Measurements from ENCODE around the gene DMAP1. TPM values are rescaled to one million over a fixed set of nuclear protein-coding genes. Genes with fewer than 3 reads are reported as not detected.

DMAP1 gene, protein sequence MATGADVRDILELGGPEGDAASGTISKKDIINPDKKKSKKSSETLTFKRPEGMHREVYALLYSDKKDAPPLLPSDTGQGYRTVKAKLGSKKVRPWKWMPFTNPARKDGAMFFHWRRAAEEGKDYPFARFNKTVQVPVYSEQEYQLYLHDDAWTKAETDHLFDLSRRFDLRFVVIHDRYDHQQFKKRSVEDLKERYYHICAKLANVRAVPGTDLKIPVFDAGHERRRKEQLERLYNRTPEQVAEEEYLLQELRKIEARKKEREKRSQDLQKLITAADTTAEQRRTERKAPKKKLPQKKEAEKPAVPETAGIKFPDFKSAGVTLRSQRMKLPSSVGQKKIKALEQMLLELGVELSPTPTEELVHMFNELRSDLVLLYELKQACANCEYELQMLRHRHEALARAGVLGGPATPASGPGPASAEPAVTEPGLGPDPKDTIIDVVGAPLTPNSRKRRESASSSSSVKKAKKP
- total RNA-seq (2021) (40.9 to 44.4 TPM (median 42.3 TPM) in 3 replicates), Bru-seq, nascent RNA (percentile 76 among the genes with signal in this experiment)
- long read RNA-seq, experiment 1, full-length matches to known transcripts = 79 of 126 reads
- long read RNA-seq, experiment 1, partial matches to known transcripts = 4 of 126 reads
- long read RNA-seq, experiment 1, other reads (novel, unspliced or antisense) = 43 of 126 reads
- long read RNA-seq, experiment 2, full-length matches to known transcripts = 1 of 35 reads
- long read RNA-seq, experiment 2, partial matches to known transcripts = 6 of 35 reads
- long read RNA-seq, experiment 2, other reads (novel, unspliced or antisense) = 28 of 35 reads
- long read RNA-seq, experiment 3, full-length matches to known transcripts = 79 of 109 reads
- long read RNA-seq, experiment 3, partial matches to known transcripts = 3 of 109 reads
- long read RNA-seq, experiment 3, other reads (novel, unspliced or antisense) = 27 of 109 reads

DNA sequence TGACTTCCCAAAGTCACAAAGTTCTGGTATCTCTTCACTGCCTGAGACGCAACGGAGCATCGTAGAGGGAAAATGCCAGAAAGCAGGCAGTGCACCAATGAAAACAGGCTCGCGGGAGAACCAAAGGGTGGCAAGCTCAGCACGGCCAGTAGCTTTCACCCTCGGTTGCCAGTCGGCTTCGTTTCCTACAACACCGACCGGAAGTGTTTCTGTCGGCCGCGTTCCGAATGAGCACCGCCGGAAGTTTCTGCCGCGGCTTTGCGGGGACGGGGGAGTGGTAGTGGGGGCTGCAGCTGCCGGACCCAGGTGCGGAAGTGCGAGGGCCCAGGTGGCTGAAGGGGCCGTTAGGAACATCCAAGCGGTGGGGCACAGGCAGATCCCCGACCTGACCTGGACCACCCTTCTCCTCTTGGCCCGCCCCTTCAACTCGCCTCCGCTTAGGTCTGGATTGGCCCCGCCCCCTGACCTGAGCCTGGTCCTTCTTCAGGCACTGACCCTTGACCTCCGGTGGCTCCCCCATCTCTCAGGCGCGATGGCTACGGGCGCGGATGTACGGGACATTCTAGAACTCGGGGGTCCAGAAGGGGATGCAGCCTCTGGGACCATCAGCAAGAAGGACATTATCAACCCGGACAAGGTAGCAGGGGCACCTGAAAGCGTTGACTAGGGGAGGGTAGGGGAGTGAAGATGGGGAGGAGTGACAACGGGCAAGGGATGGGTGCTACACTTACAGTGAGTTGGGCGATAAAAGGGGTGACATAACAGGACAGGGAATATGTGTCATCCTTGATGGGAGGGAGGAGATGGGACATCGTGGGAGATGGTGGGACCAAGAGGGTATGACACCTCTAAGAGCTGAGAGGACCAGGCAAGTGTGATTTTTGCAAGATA lies at the start of gene DMAP1:
TSS of gene DMAP1 (plus strand) at position 250 of the 891 bp plus-strand sequence. CDS start at position 533, 283 bp downstream.
- peaks cover 18% of the 10 kb centered on the region for H3K27me3 Mint-ChIP-seq (ENCODE audit: low read depth)
- DNase-seq (ENCODE audit: low spot score) = peak; percentile 83
- no peaks in the 10 kb centered on the region for H3K9me3 Mint-ChIP-seq
- H3K4me3 Mint-ChIP-seq = peak within 1 kb of the TSS; percentile 96
- H3K27ac Mint-ChIP-seq = no peak within 1 kb of the TSS
- ChIA-PET POLR2A (interaction anchor here (0.6 to 0.9 kb wide), 2 partner anchors 9 to 10 kb away, joined by 3 to 4 read pairs; no protein-coding TSS in a partner anchor), CTCF (interaction anchor here (0.6 to 2.3 kb wide), 11 partner anchors 43 to 464 kb away, joined by 3 to 16 read pairs (median 6); no protein-coding TSS in a partner anchor)
- H3K36me3 Mint-ChIP-seq = peaks cover 19% of the 10 kb centered on the region
- H3K4me1 Mint-ChIP-seq = peaks cover 9% of the 10 kb centered on the region
- ATAC-seq = peak; percentile 85
- TF ChIP-seq NR1H2 (CRISPR knock-in tag; IDR thresholded peaks at IDR 0.05) = no peak
- TF ChIP-seq ZNF121 (CRISPR knock-in tag; IDR thresholded peaks at IDR 0.05) = no peak
- TF ChIP-seq ZNF232 (CRISPR knock-in tag; IDR thresholded peaks at IDR 0.05) = no peak; the same call in 1 of the 2 replicates
- no peak for TF ChIP-seq SMAD3 (CRISPR knock-in tag; IDR thresholded peaks at IDR 0.05; ENCODE audit: borderline replicate concordance)
- TF ChIP-seq, protein P1, sequence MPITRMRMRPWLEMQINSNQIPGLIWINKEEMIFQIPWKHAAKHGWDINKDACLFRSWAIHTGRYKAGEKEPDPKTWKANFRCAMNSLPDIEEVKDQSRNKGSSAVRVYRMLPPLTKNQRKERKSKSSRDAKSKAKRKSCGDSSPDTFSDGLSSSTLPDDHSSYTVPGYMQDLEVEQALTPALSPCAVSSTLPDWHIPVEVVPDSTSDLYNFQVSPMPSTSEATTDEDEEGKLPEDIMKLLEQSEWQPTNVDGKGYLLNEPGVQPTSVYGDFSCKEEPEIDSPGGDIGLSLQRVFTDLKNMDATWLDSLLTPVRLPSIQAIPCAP (CRISPR knock-in tag; IDR thresholded peaks at IDR 0.05) = peak; percentile 75
- TF ChIP-seq, protein P2, sequence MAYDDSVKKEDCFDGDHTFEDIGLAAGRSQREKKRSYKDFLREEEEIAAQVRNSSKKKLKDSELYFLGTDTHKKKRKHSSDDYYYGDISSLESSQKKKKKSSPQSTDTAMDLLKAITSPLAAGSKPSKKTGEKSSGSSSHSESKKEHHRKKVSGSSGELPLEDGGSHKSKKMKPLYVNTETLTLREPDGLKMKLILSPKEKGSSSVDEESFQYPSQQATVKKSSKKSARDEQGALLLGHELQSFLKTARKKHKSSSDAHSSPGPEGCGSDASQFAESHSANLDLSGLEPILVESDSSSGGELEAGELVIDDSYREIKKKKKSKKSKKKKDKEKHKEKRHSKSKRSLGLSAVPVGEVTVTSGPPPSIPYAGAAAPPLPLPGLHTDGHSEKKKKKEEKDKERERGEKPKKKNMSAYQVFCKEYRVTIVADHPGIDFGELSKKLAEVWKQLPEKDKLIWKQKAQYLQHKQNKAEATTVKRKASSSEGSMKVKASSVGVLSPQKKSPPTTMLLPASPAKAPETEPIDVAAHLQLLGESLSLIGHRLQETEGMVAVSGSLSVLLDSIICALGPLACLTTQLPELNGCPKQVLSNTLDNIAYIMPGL (CRISPR knock-in tag; IDR thresholded peaks at IDR 0.05) = peak; percentile 89
- TF ChIP-seq GTF2I (CRISPR knock-in tag; conservative IDR thresholded peaks at IDR 0.05) = no peak
- TF ChIP-seq, protein P3, sequence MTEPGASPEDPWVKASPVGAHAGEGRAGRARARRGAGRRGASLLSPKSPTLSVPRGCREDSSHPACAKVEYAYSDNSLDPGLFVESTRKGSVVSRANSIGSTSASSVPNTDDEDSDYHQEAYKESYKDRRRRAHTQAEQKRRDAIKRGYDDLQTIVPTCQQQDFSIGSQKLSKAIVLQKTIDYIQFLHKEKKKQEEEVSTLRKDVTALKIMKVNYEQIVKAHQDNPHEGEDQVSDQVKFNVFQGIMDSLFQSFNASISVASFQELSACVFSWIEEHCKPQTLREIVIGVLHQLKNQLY (CRISPR knock-in tag; IDR thresholded peaks at IDR 0.05) = no peak
- TF ChIP-seq CBFB (CRISPR knock-in tag; IDR thresholded peaks at IDR 0.05; ENCODE audit: low read depth) = peak; percentile 80; the same call in 1 of the 2 replicates
- TF ChIP-seq, protein P4, sequence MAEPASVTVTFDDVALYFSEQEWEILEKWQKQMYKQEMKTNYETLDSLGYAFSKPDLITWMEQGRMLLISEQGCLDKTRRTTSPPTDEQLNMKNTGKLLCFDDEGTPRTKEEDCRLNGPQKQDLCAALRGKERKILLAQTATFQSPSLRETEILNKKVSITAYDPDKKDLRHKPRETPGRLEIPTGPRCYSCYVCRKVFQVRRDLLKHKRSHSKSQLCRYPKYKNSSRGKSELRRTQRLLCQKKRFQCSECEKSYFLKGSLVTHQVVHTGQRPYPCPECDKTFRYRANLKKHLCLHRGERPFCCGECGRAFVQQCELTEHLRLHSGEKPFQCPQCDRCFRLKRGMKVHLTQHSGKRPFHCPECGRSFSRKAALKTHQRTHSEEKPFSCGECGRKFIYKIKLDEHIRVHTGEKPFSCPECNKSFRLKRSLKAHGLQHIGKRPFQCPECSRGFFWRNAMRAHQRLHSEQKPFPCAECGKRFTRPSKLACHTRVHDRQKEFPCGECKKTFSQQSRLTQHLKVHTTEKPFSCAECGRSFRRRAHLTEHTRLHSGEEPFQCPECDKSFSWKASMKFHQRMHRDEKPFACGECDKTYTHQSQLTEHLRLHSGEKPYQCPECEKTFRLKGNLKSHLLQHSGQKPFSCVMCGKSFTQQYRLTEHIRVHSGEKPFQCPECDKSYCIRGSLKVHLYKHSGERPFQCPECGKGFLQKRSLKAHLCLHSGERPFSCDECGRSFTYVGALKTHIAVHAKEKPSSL (CRISPR knock-in tag; conservative IDR thresholded peaks at IDR 0.05) = no peak
- TF ChIP-seq, protein P5, sequence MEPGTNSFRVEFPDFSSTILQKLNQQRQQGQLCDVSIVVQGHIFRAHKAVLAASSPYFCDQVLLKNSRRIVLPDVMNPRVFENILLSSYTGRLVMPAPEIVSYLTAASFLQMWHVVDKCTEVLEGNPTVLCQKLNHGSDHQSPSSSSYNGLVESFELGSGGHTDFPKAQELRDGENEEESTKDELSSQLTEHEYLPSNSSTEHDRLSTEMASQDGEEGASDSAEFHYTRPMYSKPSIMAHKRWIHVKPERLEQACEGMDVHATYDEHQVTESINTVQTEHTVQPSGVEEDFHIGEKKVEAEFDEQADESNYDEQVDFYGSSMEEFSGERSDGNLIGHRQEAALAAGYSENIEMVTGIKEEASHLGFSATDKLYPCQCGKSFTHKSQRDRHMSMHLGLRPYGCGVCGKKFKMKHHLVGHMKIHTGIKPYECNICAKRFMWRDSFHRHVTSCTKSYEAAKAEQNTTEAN (CRISPR knock-in tag; IDR thresholded peaks at IDR 0.05) = no peak
- TF ChIP-seq, protein P6, sequence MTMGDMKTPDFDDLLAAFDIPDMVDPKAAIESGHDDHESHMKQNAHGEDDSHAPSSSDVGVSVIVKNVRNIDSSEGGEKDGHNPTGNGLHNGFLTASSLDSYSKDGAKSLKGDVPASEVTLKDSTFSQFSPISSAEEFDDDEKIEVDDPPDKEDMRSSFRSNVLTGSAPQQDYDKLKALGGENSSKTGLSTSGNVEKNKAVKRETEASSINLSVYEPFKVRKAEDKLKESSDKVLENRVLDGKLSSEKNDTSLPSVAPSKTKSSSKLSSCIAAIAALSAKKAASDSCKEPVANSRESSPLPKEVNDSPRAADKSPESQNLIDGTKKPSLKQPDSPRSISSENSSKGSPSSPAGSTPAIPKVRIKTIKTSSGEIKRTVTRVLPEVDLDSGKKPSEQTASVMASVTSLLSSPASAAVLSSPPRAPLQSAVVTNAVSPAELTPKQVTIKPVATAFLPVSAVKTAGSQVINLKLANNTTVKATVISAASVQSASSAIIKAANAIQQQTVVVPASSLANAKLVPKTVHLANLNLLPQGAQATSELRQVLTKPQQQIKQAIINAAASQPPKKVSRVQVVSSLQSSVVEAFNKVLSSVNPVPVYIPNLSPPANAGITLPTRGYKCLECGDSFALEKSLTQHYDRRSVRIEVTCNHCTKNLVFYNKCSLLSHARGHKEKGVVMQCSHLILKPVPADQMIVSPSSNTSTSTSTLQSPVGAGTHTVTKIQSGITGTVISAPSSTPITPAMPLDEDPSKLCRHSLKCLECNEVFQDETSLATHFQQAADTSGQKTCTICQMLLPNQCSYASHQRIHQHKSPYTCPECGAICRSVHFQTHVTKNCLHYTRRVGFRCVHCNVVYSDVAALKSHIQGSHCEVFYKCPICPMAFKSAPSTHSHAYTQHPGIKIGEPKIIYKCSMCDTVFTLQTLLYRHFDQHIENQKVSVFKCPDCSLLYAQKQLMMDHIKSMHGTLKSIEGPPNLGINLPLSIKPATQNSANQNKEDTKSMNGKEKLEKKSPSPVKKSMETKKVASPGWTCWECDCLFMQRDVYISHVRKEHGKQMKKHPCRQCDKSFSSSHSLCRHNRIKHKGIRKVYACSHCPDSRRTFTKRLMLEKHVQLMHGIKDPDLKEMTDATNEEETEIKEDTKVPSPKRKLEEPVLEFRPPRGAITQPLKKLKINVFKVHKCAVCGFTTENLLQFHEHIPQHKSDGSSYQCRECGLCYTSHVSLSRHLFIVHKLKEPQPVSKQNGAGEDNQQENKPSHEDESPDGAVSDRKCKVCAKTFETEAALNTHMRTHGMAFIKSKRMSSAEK (CRISPR knock-in tag; IDR thresholded peaks at IDR 0.05; ENCODE audit: borderline replicate concordance) = no peak
- no peak for TF ChIP-seq RORB (CRISPR knock-in tag; IDR thresholded peaks at IDR 0.05)
- TF ChIP-seq NR2C2 (CRISPR knock-in tag; IDR thresholded peaks at IDR 0.05) = peak; percentile 16; the same call in 1 of the 2 replicates
- TF ChIP-seq SP1 (CRISPR knock-in tag; conservative IDR thresholded peaks at IDR 0.05) = peak; percentile 97
- TF ChIP-seq, protein P7, sequence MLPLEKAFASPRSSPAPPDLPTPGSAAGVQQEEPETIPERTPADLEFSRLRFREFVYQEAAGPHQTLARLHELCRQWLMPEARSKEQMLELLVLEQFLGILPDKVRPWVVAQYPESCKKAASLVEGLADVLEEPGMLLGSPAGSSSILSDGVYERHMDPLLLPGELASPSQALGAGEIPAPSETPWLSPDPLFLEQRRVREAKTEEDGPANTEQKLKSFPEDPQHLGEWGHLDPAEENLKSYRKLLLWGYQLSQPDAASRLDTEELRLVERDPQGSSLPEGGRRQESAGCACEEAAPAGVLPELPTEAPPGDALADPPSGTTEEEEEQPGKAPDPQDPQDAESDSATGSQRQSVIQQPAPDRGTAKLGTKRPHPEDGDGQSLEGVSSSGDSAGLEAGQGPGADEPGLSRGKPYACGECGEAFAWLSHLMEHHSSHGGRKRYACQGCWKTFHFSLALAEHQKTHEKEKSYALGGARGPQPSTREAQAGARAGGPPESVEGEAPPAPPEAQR (CRISPR knock-in tag; IDR thresholded peaks at IDR 0.05) = no peak
- TF ChIP-seq TCF7 (CRISPR knock-in tag; IDR thresholded peaks at IDR 0.05; ENCODE audit: low read depth) = no peak
- TF ChIP-seq ESRRA (CRISPR knock-in tag; IDR thresholded peaks at IDR 0.05; ENCODE audit: borderline replicate concordance) = no peak
- no peak for TF ChIP-seq TEAD4 (CRISPR knock-in tag; IDR thresholded peaks at IDR 0.05)
- TF ChIP-seq ZNF317 (CRISPR knock-in tag; IDR thresholded peaks at IDR 0.05; ENCODE audit: borderline replicate concordance, low read depth) = no peak
